Activated B cell treated with CpG ODN at 0.5 μM for 24 hours (primary cell): ENCODE results near the gene CCL22. TPM values are rescaled to one million over a fixed set of nuclear protein-coding genes. Genes with fewer than 3 reads are reported as not detected.

Experiments used
- ATAC-seq: fragments of 200-7000 bp; cut with Tn5 transposase; one replicate; pipeline ENCODE4 v1.10.0; 2021; ENCODE audit warnings: low read depth, mild to moderate bottlenecking, moderate library complexity
- CTCF ChIA-PET: fragments of 350-600 bp; sonication (Branson Sonifier 250); formaldehyde crosslinking; loops from one replicate; lab custom pipeline; 2021; ENCODE audit warnings: antibody characterized with exemption; lab: Charles Lee
- POLR2A ChIA-PET: fragments of 350-600 bp; sonication (Branson Sonifier 250); formaldehyde crosslinking; loops from one replicate; lab custom pipeline; 2021; ENCODE audit warnings: antibody characterized with exemption; lab: Charles Lee
- DNase-seq: peaks from one replicate; pipeline ENCODE4 v3.0.0; 2022
- H3K27ac Mint-ChIP-seq: one replicate; pipeline ENCODE4 v1.8.0; 2020; ENCODE audit warnings: mixed read lengths
- H3K27me3 Mint-ChIP-seq: one replicate; pipeline ENCODE4 v1.8.0; 2021; ENCODE audit warnings: mixed read lengths
- H3K36me3 Mint-ChIP-seq: one replicate; pipeline ENCODE4 v1.8.0; 2021; ENCODE audit warnings: low read depth, mixed read lengths
- H3K4me1 Mint-ChIP-seq: one replicate; pipeline ENCODE4 v1.8.0; 2021; ENCODE audit warnings: mixed read lengths
- H3K4me3 Mint-ChIP-seq: one replicate; pipeline ENCODE4 v1.8.0; 2020; ENCODE audit warnings: mild to moderate bottlenecking, mixed read lengths
- H3K9me3 Mint-ChIP-seq: one replicate; pipeline ENCODE4 v1.8.0; 2020; ENCODE audit warnings: mixed read lengths
- CTCF ChIP-seq: fragments of 200-600 bp; IDR thresholded peaks from one replicate; pipeline ENCODE4 v1.8.0; 2022; ENCODE audit warnings: antibody characterized with exemption, mild to moderate bottlenecking
- intact Hi-C: fragments of 100-400 bp; cut with micrococcal nuclease; formaldehyde crosslinking; loops from one replicate; pipeline ENCODE4 v1.15.1; 2024
- total RNA-seq: library from RNA; stranded (reverse); gene quantifications from 2 replicates; pipeline ENCODE4 v1.2.3, GENCODE V29; 2022

The CCL22 gene
- total RNA-seq, 1 donor from 2014 or later: 288 TPM

GRCh38 chr16:57381791-57382534 lies 23.4 kb downstream of the CCL22 start:
- CTCF ChIA-PET: interaction anchor here (1.4 to 1.5 kb wide), 2 partner anchors 35 to 81 kb away, joined by 3 to 5 read pairs; no protein-coding TSS in a partner anchor
- H3K27ac Mint-ChIP-seq: peak overlapping the region; percentile 46

GRCh38 chr16:57382535-57383275 lies 24.1 kb downstream of the CCL22 start:
- CTCF ChIA-PET: no interaction called here
- Mint-ChIP-seq H3K4me3 (no peak overlapping the region), H3K4me1 (peaks cover 70% of the 10 kb centered on the region), H3K36me3 (no peaks in the 10 kb centered on the region), H3K27ac (peak overlapping the region; percentile 66), H3K9me3 (no peaks in the 10 kb centered on the region), H3K27me3 (no peaks in the 10 kb centered on the region)
- intact Hi-C loops: no loop called here
- TF ChIP-seq CTCF: no peak
- ATAC-seq (no peak), DNase-seq (no peak)
- POLR2A ChIA-PET: no interaction called here

More at GRCh38 chr16:57381791-57382534, 23.4 kb downstream of the CCL22 start:
- H3K27me3 Mint-ChIP-seq: no peaks in the 10 kb centered on the region
- POLR2A ChIA-PET: interaction anchor here (0.6 kb wide), 2 partner anchors 19 to 34 kb away, joined by 3 read pairs; no protein-coding TSS in a partner anchor
- TF ChIP-seq CTCF: no peak
- no peak overlapping the region for H3K4me3 Mint-ChIP-seq
- no peaks in the 10 kb centered on the region for H3K36me3 Mint-ChIP-seq
- H3K9me3 Mint-ChIP-seq: no peaks in the 10 kb centered on the region
- intact Hi-C loops: no loop called here
- DNase-seq (no peak), ATAC-seq (no peak)
- peaks cover 71% of the 10 kb centered on the region for H3K4me1 Mint-ChIP-seq

GRCh38 chr16:57383276-57384247 lies 25.0 kb downstream of the CCL22 start:
- no peaks in the 10 kb centered on the region for H3K36me3 Mint-ChIP-seq
- ChIA-PET POLR2A (interaction anchor here (1.1 to 1.6 kb wide), 2 partner anchors 30 to 33 kb away, joined by 7 to 10 read pairs; no protein-coding TSS in a partner anchor), CTCF (no interaction called here)
- no peak for DNase-seq
- TF ChIP-seq CTCF: no peak
- peaks cover 70% of the 10 kb centered on the region for H3K4me1 Mint-ChIP-seq
- H3K4me3 Mint-ChIP-seq: peak overlapping the region; percentile 1
- H3K9me3 Mint-ChIP-seq: no peaks in the 10 kb centered on the region
- ATAC-seq: no peak
- intact Hi-C loops: loop anchor here (1.0 kb wide), 1 partner anchor 30 kb away; no protein-coding TSS in a partner anchor
- no peaks in the 10 kb centered on the region for H3K27me3 Mint-ChIP-seq
- H3K27ac Mint-ChIP-seq: peak overlapping the region; percentile 84

GRCh38 chr16:57384248-57385070 lies 25.9 kb downstream of the CCL22 start:
- intact Hi-C loops: loop anchor here (1.0 kb wide), 1 partner anchor 29 kb away; no protein-coding TSS in a partner anchor
- CTCF ChIA-PET: no interaction called here
- Mint-ChIP-seq H3K27ac (peak overlapping the region; percentile 84), H3K27me3 (no peaks in the 10 kb centered on the region), H3K4me1 (peaks cover 78% of the 10 kb centered on the region), H3K36me3 (no peaks in the 10 kb centered on the region), H3K4me3 (peak overlapping the region; percentile 41), H3K9me3 (no peaks in the 10 kb centered on the region)
- peak; percentile 40 for DNase-seq
- ATAC-seq: peak; percentile 55
- POLR2A ChIA-PET: interaction anchor here (0.7 to 1.6 kb wide), 4 partner anchors 29 to 45 kb away, joined by 7 to 12 read pairs (median 8); no protein-coding TSS in a partner anchor
- TF ChIP-seq CTCF: no peak
